IPS DF 4.7 (cell line): Measurements from ENCODE around the gene MRGPRX3.
"Not testable (repeated sequence)": the region's sequence is repeated elsewhere in the genome, so short reads cannot be mapped to it uniquely, and the experiment has no call there.

Experiments
- DNase-seq: peaks from one replicate; pipeline ENCODE4 v3.0.0-alpha.2; 2013; ENCODE audit warnings: low spot score; ENCODE audit errors: extremely low read depth

Gene MRGPRX3

GRCh38 chr11:18132341-18132740, at the start of gene MRGPRX3:
MRGPRX3 (plus strand) TSS chr11:18132571; CDS start chr11:18137203, 4,632 bp downstream.
- no peak for DNase-seq

- DNase-seq, result no peak
Observed at GRCh38 chr11:18088366-18088765, 44.0 kb upstream of the MRGPRX3 start.

GRCh38 chr11:18088966-18089365, 43.4 kb upstream of the MRGPRX3 start:
- no peak for DNase-seq

- DNase-seq, result no peak
Observed at GRCh38 chr11:18091731-18092130, 40.6 kb upstream of the MRGPRX3 start.

- no peak for DNase-seq
Observed at GRCh38 chr11:18093959-18094358, 38.4 kb upstream of the MRGPRX3 start.

- no peak for DNase-seq
Observed at GRCh38 chr11:18100926-18101656, 31.3 kb upstream of the MRGPRX3 start.

GRCh38 chr11:18105086-18105801, 27.1 kb upstream of the MRGPRX3 start:
- DNase-seq, result no peak

- peak; percentile 36 for DNase-seq
Observed at GRCh38 chr11:18105802-18106574, 26.4 kb upstream of the MRGPRX3 start, which contains the start of gene SAAL1. SAAL1 (minus strand) TSS chr11:18106082; CDS start chr11:18106041, 41 bp downstream.

GRCh38 chr11:18106688-18107087, 25.7 kb upstream of the MRGPRX3 start:
- no peak for DNase-seq

GRCh38 chr11:18108254-18108653, 24.1 kb upstream of the MRGPRX3 start:
- DNase-seq, result no peak

- no peak for DNase-seq
Observed at GRCh38 chr11:18111005-18111404, 21.4 kb upstream of the MRGPRX3 start.

GRCh38 chr11:18115360-18116127, 16.8 kb upstream of the MRGPRX3 start:
- DNase-seq, result peak; percentile 41

- DNase-seq, result not testable (repeated sequence)
Observed at GRCh38 chr11:18121331-18121828, 11.0 kb upstream of the MRGPRX3 start.

GRCh38 chr11:18131115-18131514, 1.3 kb upstream of the MRGPRX3 start:
- not testable (repeated sequence) for DNase-seq

GRCh38 chr11:18135308-18135707, 2.9 kb downstream of the MRGPRX3 start:
- DNase-seq, result no peak

- no peak for DNase-seq
Observed at GRCh38 chr11:18137186-18137800, 4.9 kb downstream of the MRGPRX3 start.

- no peak for DNase-seq
Observed at GRCh38 chr11:18140145-18140544, 7.8 kb downstream of the MRGPRX3 start.

GRCh38 chr11:18144243-18144642, 11.9 kb downstream of the MRGPRX3 start:
- DNase-seq, result no peak

GRCh38 chr11:18145025-18145424, 12.7 kb downstream of the MRGPRX3 start:
- no peak for DNase-seq

- no peak for DNase-seq
Observed at GRCh38 chr11:18145837-18146236, 13.5 kb downstream of the MRGPRX3 start.
